Measurements from ENCODE around the gene NKAIN2. TPM values are rescaled to one million over a fixed set of nuclear protein-coding genes. Genes with fewer than 3 reads are reported as not detected.
"Not testable (repeated sequence)": the region's sequence is repeated elsewhere in the genome, so short reads cannot be mapped to it uniquely, and the experiment has no call there.

Gene NKAIN2
- total RNA-seq, 8 experiments from 2014 or later = 0.51 to 31.8 (median 10.1) TPM

GRCh38 chr6:124123617-124124209, 320.0 kb downstream of the NKAIN2 start:
- in situ Hi-C loops (cut with MboI; ENCODE audit: low pct_unique_long_range_greater_than_20kb in 2 of 9, low sequenced_read_pairs in 9 of 9, unreplicated experiment in 9 of 9) = no loop called here
- Histone ChIP-seq H3K27ac (no peak overlapping the region), H3K4me3 (no peak overlapping the region), H3K4me1 (replicated peaks in 1 of 2) (peaks cover 0 to 21% of the 10 kb centered on the region in 2 donors)
- WGBS, 10 experiments = 7 to 88% (median 50%) methylated on average over 1 to 2 of the region's 2 CpGs; no CpG with 5 or more reads in 1 of the 10 experiments
- peak in 5 of 8 experiments; percentile 72 to 93 (median 79) for ATAC-seq (replicated peaks in 6 of 8)

GRCh38 chr6:124131259-124131658, 327.6 kb downstream of the NKAIN2 start:
- H3K4me3 ChIP-seq = no peak overlapping the region
- in situ Hi-C loops (cut with MboI; ENCODE audit: low pct_unique_long_range_greater_than_20kb in 2 of 9, low sequenced_read_pairs in 9 of 9, unreplicated experiment in 9 of 9) = no loop called here
- no peaks in the 10 kb centered on the region for H3K4me1 ChIP-seq (replicated peaks in 1 of 2)
- ATAC-seq (replicated peaks in 6 of 8) = no peak
- no peak overlapping the region for H3K27ac ChIP-seq
- WGBS, 10 experiments = 0 to 90% (median 62%) methylated on average over 1 to 4 of the region's 4 CpGs; no CpG with 5 or more reads in 5 of the 10 experiments

- no peak for ATAC-seq (replicated peaks in 6 of 8)
- in situ Hi-C loops (cut with MboI; ENCODE audit: low pct_unique_long_range_greater_than_20kb in 2 of 9, low sequenced_read_pairs in 9 of 9, unreplicated experiment in 9 of 9) = no loop called here
Measured at GRCh38 chr6:124131779-124132178, 328.1 kb downstream of the NKAIN2 start.

GRCh38 chr6:124132256-124132655, 328.6 kb downstream of the NKAIN2 start:
- Histone ChIP-seq H3K4me1 (replicated peaks in 1 of 2) (no peaks in the 10 kb centered on the region), H3K4me3 (no peak overlapping the region), H3K27ac (no peak overlapping the region)
- in situ Hi-C loops (cut with MboI; ENCODE audit: low pct_unique_long_range_greater_than_20kb in 2 of 9, low sequenced_read_pairs in 9 of 9, unreplicated experiment in 9 of 9) = no loop called here
- WGBS, 10 experiments = 20 to 100% (median 100%) methylated on average over 1 of the region's 2 CpGs; no CpG with 5 or more reads in 7 of the 10 experiments
- ATAC-seq (replicated peaks in 6 of 8) = no peak

More at GRCh38 chr6:124131779-124132178, 328.1 kb downstream of the NKAIN2 start:
- Histone ChIP-seq H3K4me3 (no peak overlapping the region), H3K4me1 (replicated peaks in 1 of 2) (no peaks in the 10 kb centered on the region), H3K27ac (no peak overlapping the region)

- Histone ChIP-seq H3K4me1 (replicated peaks in 1 of 2) (peaks cover 0 to 2% of the 10 kb centered on the region in 2 donors), H3K27ac (no peak overlapping the region), H3K4me3 (no peak overlapping the region)
- no peak for ATAC-seq (replicated peaks in 6 of 8)
- in situ Hi-C loops (cut with MboI; ENCODE audit: low pct_unique_long_range_greater_than_20kb in 2 of 9, low sequenced_read_pairs in 9 of 9, unreplicated experiment in 9 of 9) = no loop called here
- WGBS, 10 experiments = 19 to 100% (median 75%) methylated on average over 2 of the region's 2 CpGs; no CpG with 5 or more reads in 2 of the 10 experiments
Measured at GRCh38 chr6:124142852-124143251, 339.2 kb downstream of the NKAIN2 start.

GRCh38 chr6:124143435-124143834, 339.8 kb downstream of the NKAIN2 start:
- Histone ChIP-seq H3K4me3 (no peak overlapping the region), H3K27ac (no peak overlapping the region), H3K4me1 (replicated peaks in 1 of 2) (peaks cover 0 to 2% of the 10 kb centered on the region in 2 donors)
- in situ Hi-C loops (cut with MboI; ENCODE audit: low pct_unique_long_range_greater_than_20kb in 2 of 9, low sequenced_read_pairs in 9 of 9, unreplicated experiment in 9 of 9) = no loop called here
- peak in 3 of 8 experiments; percentile 53 to 74 (median 66) for ATAC-seq (replicated peaks in 6 of 8)

- 3 to 68% (median 44%) methylated on average over 3 to 5 of the region's 5 CpGs for WGBS, 10 experiments
- Histone ChIP-seq H3K27ac (no peak overlapping the region), H3K4me1 (replicated peaks in 1 of 2) (no peaks in the 10 kb centered on the region), H3K4me3 (no peak overlapping the region)
- no peak for ATAC-seq (replicated peaks in 6 of 8)
- in situ Hi-C loops (cut with MboI; ENCODE audit: low pct_unique_long_range_greater_than_20kb in 2 of 9, low sequenced_read_pairs in 9 of 9, unreplicated experiment in 9 of 9) = no loop called here
Measured at GRCh38 chr6:124147621-124148020, 344.0 kb downstream of the NKAIN2 start.

- Histone ChIP-seq H3K27ac (no peak overlapping the region), H3K4me3 (no peak overlapping the region), H3K4me1 (replicated peaks in 1 of 2) (no peaks in the 10 kb centered on the region)
- 0 to 92% (median 50%) methylated on average over 1 to 2 of the region's 2 CpGs; no CpG with 5 or more reads in 1 of the 10 experiments for WGBS, 10 experiments
- no peak for ATAC-seq (replicated peaks in 6 of 8)
- in situ Hi-C loops (cut with MboI; ENCODE audit: low pct_unique_long_range_greater_than_20kb in 2 of 9, low sequenced_read_pairs in 9 of 9, unreplicated experiment in 9 of 9) = no loop called here
Measured at GRCh38 chr6:124148236-124148957, 344.7 kb downstream of the NKAIN2 start.

- Histone ChIP-seq H3K4me1 (replicated peaks in 1 of 2) (no peaks in the 10 kb centered on the region), H3K27ac (no peak overlapping the region), H3K4me3 (no peak overlapping the region)
- WGBS, 10 experiments = 0 to 100% (median 83%) methylated on average over 1 to 4 of the region's 4 CpGs; no CpG with 5 or more reads in 3 of the 10 experiments
- in situ Hi-C loops (cut with MboI; ENCODE audit: low pct_unique_long_range_greater_than_20kb in 2 of 9, low sequenced_read_pairs in 9 of 9, unreplicated experiment in 9 of 9) = no loop called here
- ATAC-seq (replicated peaks in 6 of 8) = no peak
Measured at GRCh38 chr6:124149646-124150045, 346.0 kb downstream of the NKAIN2 start.

- H3K4me3 ChIP-seq = no peak overlapping the region
- no peak for ATAC-seq (replicated peaks in 6 of 8)
- 0 to 67% (median 0%) methylated on average over 1 of the region's 1 CpG; no CpG with 5 or more reads in 3 of the 10 experiments for WGBS, 10 experiments
- H3K27ac ChIP-seq = no peak overlapping the region
- in situ Hi-C loops (cut with MboI; ENCODE audit: low pct_unique_long_range_greater_than_20kb in 2 of 9, low sequenced_read_pairs in 9 of 9, unreplicated experiment in 9 of 9) = no loop called here
- peaks cover 0 to 7% of the 10 kb centered on the region in 2 donors for H3K4me1 ChIP-seq (replicated peaks in 1 of 2)
Measured at GRCh38 chr6:124158024-124158423, 354.4 kb downstream of the NKAIN2 start.

- Histone ChIP-seq H3K4me3 (no peak overlapping the region), H3K4me1 (replicated peaks in 1 of 2) (no peaks in the 10 kb centered on the region), H3K27ac (no peak overlapping the region)
- in situ Hi-C loops (cut with MboI; ENCODE audit: low pct_unique_long_range_greater_than_20kb in 2 of 9, low sequenced_read_pairs in 9 of 9, unreplicated experiment in 9 of 9) = no loop called here
- ATAC-seq (replicated peaks in 6 of 8) = no peak
- 0 to 100% (median 83%) methylated on average over 1 to 3 of the region's 3 CpGs for WGBS, 10 experiments
Measured at GRCh38 chr6:124163676-124164075, 360.0 kb downstream of the NKAIN2 start.

GRCh38 chr6:124164343-124164742, 360.7 kb downstream of the NKAIN2 start:
- Histone ChIP-seq H3K27ac (no peak overlapping the region), H3K4me1 (replicated peaks in 1 of 2) (no peaks in the 10 kb centered on the region), H3K4me3 (no peak overlapping the region)
- ATAC-seq (replicated peaks in 6 of 8) = no peak
- 13 to 94% (median 86%) methylated on average over 1 to 7 of the region's 7 CpGs for WGBS, 10 experiments
- in situ Hi-C loops (cut with MboI; ENCODE audit: low pct_unique_long_range_greater_than_20kb in 2 of 9, low sequenced_read_pairs in 9 of 9, unreplicated experiment in 9 of 9) = no loop called here

- in situ Hi-C loops (cut with MboI; ENCODE audit: low pct_unique_long_range_greater_than_20kb in 2 of 9, low sequenced_read_pairs in 9 of 9, unreplicated experiment in 9 of 9) = not testable (repeated sequence)
Measured at GRCh38 chr6:124167249-124167648, 363.6 kb downstream of the NKAIN2 start.

GRCh38 chr6:124190256-124190655, 386.6 kb downstream of the NKAIN2 start:
- 5 to 100% (median 68%) methylated on average over 1 to 2 of the region's 2 CpGs; no CpG with 5 or more reads in 2 of the 10 experiments for WGBS, 10 experiments
- no peaks in the 10 kb centered on the region for H3K4me1 ChIP-seq (replicated peaks in 1 of 2)
- in situ Hi-C loops (cut with MboI; ENCODE audit: low pct_unique_long_range_greater_than_20kb in 2 of 9, low sequenced_read_pairs in 9 of 9, unreplicated experiment in 9 of 9) = no loop called here
- no peak overlapping the region for H3K4me3 ChIP-seq
- H3K27ac ChIP-seq = no peak overlapping the region
- no peak for ATAC-seq (replicated peaks in 6 of 8)

More at GRCh38 chr6:124167249-124167648, 363.6 kb downstream of the NKAIN2 start:
- H3K4me3 ChIP-seq; ATAC-seq (replicated peaks in 6 of 8); H3K27ac ChIP-seq; H3K4me1 ChIP-seq (replicated peaks in 1 of 2): not testable (repeated sequence)
- no CpG with 5 or more reads among the region's 1 CpG for WGBS, 10 experiments

Data from motor neuron (in vitro differentiated cells).